NCI-H1694 treated with DMSO at 0.1 percent for 48 hours (cell line): Measurements from ENCODE around the gene PLAAT3.
"Not testable (repeated sequence)": the region's sequence is repeated elsewhere in the genome, so short reads cannot be mapped to it uniquely, and the experiment has no call there.

Experiments used
- DNase-seq: peaks from one replicate; lab custom pipeline; 2025; lab: John Stamatoyannopoulos, UW

PLAAT3 gene

DNA sequence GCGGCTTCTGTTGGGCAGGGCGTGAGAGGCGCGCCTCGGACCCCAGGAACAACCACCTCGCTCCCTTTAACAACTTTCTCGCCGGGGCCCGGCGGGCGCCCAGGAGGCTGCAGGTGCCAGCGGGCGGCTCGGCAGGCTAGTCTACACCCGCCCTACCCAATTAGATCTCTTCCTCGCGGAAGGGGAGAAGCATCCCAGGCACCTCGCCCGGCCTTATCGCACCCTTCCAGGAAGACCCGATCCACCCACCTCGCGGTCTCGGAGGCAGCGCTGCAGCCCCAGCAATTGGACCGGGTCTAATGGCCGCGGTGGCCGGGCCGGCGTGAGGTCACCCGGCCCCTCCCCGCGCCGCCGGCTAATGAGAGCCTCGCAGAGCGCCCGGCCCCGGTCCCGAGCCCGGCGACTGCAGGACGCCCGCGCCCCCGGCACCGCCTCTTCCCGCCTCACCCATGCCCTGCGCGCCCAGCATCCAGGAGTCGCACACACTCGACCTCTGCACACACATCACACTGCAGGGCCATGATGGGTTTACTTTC, at the start of gene PLAAT3:
Gene PLAAT3 (minus strand): TSS at position 298 of the 536 bp plus-strand sequence. CDS start 419 bp downstream, outside the sequence.
- DNase-seq: no peak

GRCh38 chr11:63663809-63664208, 49.6 kb upstream of the PLAAT3 start:
- DNase-seq: no peak

DNA sequence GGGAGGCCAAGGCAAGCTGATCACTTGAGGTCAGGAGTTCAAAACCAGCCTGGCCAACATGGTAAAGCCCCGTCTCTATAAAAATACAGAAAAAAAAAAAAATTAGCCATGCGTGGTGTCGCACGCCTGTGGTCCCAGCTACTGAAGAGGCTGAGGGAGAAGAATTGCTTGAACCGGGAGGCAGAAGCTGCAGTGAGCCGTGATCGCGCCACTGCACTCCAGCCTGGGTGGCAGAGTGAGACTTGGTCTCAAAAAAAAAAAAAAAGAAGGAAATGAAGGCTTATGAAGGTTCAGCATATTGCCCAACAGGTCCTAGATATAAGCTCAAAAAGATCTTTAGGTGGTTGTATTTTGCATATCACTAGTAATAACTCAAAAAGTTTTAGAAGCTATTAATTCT, 46.7 kb upstream of the PLAAT3 start:
- DNase-seq: no peak

DNA sequence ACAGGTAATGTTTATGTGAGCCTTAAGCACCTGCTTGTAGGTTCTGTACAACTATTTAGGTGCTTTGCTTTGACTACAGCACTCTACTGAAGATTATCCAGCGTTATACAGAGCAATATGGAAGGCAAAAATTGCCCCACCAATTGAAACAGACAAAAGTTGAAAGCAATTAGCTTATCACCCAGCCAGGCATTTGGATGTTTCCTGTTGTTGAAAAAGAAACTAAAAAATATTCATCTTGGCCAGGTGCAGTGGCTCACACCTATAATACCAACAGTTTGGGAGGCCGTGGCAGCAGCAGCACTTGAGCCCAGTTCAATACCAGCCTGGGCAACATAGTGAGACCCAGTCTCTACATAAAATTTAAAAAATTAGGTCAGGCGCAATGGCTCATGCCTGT, 38.4 kb upstream of the PLAAT3 start:
- no peak for DNase-seq

GRCh38 chr11:63643205-63643604, 29.0 kb upstream of the PLAAT3 start:
- DNase-seq: no peak

DNA sequence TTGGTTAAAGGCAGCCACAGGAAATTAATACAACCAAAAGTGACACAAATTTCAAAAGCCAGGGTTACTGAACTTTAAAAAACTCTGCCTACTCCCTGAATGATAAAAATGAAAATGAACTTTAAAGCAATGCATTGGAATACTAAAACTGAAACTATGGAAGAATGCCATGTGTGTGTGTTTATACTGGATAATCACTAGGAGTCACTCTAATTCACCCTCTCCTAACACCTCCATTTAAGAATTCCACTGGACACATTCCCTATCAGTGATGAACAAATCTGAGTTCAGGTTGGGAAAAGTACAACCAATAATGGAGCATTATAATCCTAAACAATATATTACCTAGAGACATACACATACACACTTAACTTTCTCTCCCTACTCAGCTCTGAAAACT, 27.5 kb upstream of the PLAAT3 start:
- no peak for DNase-seq

DNA sequence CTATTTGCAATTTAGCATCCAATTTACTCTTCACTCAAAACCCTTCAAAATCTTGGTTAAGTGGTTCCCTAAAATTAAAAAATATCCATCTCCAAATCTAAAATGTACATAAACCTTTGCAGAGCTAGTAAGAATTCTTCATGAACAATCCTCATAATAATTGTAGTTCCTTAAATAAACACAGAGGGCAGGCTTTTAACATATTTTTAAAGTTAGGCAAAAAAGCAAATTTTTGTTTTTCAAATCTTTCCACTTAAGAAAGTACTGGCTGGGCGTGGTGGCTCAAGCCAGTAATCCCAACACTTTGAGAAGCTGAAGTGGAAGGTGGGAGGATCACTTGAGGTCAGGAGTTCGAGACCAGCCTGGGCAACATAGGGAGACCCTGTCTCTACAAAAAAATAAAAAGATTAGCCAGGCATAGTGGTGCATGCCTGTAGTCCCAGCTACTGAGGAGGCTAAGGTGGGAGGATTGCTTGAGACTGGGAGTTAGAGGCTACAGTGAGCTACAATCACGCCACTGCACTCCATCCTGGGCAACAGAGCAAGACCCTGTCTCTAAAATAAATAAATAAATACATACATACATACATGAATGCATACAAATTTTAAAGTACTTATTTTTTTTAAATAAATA, 25.1 kb upstream of the PLAAT3 start:
- peak; percentile 7 for DNase-seq

- not testable (repeated sequence) for DNase-seq
Observed at GRCh38 chr11:63638436-63638835, 24.2 kb upstream of the PLAAT3 start.

GRCh38 chr11:63635762-63636465, 21.7 kb upstream of the PLAAT3 start:
- peak; percentile 62 for DNase-seq

DNA sequence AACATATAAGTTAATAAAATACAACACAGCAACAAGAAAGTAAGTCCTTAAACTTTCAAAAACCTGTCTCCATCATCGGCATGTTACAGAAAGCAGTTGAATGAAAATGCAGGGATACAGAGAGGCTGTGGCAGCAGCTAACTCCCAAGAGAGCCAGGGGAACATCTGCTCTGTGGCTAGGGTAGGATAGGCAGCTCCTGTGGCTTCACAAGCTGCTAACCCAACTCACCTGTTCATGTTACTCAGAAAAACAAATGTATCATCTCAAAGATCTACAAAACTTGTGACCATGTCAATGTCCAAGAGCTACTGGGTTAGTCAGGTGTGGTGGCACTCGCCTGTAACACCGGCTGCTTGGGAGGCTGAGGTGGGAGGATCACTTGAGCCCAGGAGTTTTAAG, 15.2 kb upstream of the PLAAT3 start:
- DNase-seq: peak; percentile 31

GRCh38 chr11:63623513-63624140, 9.4 kb upstream of the PLAAT3 start:
- no peak for DNase-seq

DNA sequence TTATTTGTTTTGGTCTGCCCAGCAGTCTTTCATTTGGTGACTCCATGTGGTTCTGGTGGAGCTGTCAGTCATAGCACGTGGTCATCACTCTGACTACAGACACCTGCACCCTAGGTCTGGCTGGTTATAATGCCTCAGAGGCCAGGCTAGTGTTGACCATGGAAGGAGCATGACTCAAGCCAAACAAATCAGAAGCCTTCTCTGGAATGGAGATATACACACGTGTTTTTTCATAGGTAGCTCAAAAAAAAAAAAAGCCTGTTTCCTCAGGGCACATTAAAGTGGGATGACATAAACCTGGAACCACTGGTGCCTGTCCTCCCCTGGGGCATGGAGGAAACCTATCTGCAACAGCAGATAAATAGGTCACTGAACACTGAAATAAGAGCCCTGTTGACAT, 8.1 kb upstream of the PLAAT3 start:
- DNase-seq: no peak

DNA sequence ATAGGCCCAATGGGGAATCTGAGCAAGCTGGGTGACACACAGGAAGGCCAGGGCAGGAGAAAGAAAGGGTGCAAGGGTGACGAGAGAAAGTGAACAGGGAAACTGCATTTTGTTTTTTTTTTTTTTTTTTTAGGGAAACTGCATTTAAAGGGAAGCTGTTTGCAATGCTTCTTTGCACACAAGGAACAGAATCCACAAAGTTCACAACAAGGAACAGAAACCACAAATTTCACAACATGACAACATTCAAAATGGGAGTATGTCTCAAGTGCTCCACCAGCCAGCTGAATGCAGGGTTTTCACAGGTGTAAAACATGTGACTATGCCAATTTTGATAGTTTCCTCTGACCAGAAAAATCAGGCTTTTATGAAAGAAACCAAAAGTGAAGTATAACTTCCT, 6.8 kb upstream of the PLAAT3 start:
- no peak for DNase-seq

- no peak for DNase-seq
Observed at GRCh38 chr11:63619967-63620366, 5.7 kb upstream of the PLAAT3 start.

DNA sequence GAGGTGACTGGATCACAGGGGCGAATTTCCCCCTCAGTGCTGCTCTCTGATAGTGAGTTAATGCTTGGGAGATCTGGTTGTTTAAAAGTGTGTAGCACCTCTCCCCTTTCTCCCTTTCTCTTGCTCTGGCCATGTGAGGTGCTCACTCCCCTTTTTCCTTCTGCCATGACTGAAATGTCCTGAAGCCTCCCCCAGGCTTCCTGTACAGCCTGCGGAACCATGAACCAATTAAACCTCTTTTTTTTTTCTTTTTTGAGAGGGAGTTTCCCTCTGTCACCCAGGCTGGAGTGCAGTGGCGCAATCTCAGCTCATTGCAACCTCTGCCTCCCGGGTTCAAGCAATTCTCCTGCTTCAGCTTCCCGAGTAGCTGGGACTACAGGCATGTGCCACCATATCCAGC, 3.5 kb upstream of the PLAAT3 start:
- DNase-seq: not testable (repeated sequence)

- DNase-seq: no peak
Observed at GRCh38 chr11:63616953-63617352, 2.7 kb upstream of the PLAAT3 start.

DNA sequence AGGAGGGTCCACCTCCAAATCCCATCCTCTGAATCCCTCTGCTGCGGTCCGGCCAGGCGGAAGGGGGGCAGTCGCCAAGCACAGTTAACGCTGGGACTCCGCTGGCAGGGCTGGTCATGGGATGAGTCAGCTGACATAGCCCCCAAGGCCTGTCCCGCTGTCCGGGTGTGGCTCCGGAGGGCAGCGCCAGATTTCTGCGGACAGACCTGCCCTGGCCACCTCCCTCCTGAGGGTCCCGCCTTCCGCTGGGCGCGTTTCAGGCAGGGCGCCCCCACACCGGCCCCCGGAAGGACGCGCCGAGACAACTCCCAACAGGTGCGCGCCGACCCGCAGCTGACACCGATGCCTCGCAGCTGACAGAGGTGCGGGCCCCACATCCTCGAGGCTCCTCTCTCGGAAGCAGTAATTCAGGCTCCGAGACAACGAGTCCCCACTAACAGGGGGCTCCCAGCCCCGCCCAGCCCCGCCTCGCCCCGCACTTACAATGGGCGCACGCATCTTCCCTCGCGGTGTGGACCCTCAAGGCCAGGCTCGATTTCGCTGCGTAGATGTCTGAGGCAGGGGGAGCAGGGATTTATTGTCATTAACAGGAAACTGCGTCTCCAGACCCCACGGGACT, 607 bp downstream of the PLAAT3 start:
- DNase-seq: no peak

GRCh38 chr11:63612181-63612580, 2.1 kb downstream of the PLAAT3 start:
- no peak for DNase-seq

GRCh38 chr11:63611395-63611747, 2.9 kb downstream of the PLAAT3 start:
- no peak for DNase-seq

DNA sequence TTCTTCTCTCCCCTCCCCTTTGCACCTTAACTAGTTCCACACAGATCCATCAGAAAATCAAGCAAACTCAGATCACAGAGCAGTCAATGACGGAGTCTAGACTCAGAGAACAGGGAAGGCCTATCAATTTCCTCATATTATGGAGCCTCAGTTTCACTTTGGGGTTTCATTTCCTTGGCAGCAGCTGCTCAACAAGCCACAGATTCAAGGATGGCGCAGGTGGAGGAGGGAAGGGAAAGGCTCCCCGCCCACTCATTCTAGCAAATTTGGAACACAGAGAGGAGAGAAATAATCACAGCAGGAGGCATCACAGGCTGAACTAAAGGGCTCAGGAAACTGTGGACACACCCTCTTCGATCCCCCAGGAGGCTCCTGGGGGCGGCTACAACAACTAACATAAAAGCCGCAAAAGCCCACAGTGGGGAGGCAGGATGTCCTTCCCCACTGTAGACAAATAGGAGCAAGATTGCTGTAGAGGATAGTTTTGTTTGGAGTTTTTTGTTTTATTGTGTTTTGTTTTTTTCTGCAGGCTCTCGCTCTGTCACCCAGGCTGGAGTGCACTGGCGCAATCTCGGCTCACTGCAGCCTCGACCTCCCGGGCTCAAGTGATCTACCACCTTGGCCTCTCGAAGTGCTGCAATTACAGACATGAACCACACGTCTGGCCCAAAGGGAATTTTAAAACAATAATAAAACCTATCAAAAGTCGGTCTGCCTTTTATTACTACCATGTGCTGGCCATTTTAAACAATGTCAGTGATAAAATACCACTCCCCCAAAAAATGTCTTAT, 3.4 kb downstream of the PLAAT3 start:
- no peak for DNase-seq

DNA sequence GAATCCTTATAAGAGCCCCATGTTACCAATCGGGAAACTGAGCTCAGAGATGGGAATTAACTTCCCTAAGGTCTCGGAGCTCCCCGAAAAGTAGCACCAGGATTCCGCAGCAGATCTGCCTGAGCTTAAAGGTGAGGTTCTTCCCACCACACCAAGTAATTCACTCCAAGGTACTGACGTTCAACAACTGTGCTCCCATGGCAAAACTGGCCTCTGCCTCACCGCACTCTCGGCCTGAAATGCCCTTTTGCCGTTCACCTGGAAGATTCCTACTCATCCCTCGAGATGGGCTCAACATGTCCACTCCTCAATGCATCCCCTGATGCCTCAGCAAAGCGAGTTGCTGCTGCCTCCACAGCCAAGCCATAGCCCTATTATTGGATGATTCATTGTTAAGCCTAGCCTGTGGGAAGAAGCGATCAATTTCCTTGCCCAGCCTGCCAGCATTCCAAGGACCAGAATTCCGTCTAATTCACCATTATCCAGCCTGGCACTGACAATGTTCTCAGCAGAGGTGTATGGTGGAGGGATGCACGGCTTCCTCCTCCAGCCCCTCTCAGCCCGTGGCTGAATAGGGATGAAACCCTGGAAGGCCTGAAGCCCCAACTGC, 4.2 kb downstream of the PLAAT3 start:
- no peak for DNase-seq

GRCh38 chr11:63609536-63609935, 4.7 kb downstream of the PLAAT3 start:
- DNase-seq: no peak
